DMS79 (cell line): ENCODE measurements around the gene GFI1.
"Not testable (repeated sequence)": the region's sequence is repeated elsewhere in the genome, so short reads cannot be mapped to it uniquely, and the experiment has no call there.

Experiments
- DNase-seq: peaks from one replicate; lab custom pipeline; 2025; lab: John Stamatoyannopoulos, UW

The GFI1 gene

DNA sequence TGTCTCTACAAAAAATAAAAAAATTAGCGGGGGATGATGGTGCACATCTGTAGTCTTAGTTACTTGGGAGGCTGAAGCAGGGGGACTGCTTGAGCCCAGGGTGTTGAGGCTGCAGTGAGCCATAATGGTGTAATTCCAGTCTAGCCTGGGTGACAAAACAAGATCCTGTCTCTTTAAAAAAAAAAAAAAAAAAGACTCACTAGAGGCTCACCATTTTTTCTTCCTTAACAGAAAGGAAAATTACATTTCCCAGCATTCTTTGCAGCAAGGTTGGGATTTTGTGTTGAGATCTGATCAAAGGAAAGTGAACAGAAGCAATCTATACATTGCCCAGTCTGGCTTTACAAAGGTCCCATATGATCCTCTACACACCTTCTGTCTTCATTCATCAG is 21.5 kb downstream of the GFI1 start:
- no peak for DNase-seq

GRCh38 chr1:92464588-92465255 is 22.0 kb downstream of the GFI1 start:
- no peak for DNase-seq

GRCh38 chr1:92461364-92462097 is 25.2 kb downstream of the GFI1 start:
- DNase-seq = no peak

DNA sequence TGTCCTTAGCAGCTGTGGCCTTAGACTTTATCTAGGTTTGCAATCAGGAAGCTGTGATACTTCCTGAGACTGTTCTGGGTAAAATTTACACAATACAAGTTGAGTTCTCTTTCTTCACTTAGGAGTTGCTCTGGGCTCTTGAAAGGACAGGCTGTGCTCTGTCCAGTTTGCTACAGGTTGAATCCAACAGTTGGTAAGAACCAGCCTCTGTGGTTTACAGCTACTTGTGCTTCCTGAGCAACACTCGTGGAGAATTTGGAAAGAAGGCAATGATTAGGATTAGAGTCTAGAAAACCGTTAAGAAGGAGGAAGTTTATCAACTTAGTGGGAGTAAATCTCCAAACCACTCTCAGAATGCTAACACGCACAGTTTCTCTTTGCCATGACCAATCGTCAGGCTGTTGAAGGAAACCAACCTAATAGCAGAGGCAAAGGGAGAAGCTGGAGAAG is 26.8 kb downstream of the GFI1 start:
- no peak for DNase-seq

GRCh38 chr1:92458146-92458545 is 28.6 kb downstream of the GFI1 start:
- no peak for DNase-seq

DNA sequence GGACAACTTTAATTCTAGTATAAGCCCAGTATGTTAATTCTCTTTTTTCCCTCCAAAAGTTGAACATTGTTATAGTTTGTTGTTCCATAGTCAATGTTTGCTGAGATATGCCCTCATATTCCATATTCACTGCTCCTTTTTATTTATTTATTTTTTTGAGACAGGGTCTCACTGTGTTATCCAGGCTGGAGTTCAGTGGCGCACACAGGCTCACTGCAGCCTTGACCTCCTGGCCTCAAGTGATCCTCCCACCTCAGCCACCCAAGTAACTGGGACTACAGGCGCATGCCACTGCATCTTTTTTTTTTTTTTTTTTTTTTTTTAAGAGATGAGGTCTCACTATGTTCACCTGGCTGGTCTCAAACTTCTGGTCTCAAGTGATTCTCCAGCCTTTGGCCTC is 38.7 kb downstream of the GFI1 start:
- no peak for DNase-seq

GRCh38 chr1:92447033-92447681 is 39.6 kb downstream of the GFI1 start:
- DNase-seq = no peak

- no peak for DNase-seq
These were observed 40.2 kb downstream of the GFI1 start for GRCh38 chr1:92446546-92446945.

DNA sequence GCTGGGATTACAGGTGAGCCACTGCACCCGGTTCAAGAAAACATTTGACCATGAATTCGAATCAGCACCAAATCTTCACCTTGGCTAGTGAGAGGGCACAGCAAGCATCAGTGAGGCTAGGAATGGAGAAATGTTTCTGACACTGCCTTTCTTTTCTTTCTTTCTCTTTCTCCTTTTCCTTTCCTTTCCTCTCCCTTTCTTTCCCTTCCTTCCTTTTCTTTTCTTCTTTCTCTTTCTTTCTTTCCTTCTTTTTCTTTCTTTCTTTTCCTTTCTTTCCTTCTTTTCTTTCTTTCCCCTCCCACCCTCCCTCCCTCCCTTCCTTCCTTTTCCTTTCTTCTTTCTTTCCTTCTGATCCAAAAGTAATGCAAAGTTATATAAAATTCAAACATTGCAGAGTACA is 40.9 kb downstream of the GFI1 start:
- no peak for DNase-seq

DNA sequence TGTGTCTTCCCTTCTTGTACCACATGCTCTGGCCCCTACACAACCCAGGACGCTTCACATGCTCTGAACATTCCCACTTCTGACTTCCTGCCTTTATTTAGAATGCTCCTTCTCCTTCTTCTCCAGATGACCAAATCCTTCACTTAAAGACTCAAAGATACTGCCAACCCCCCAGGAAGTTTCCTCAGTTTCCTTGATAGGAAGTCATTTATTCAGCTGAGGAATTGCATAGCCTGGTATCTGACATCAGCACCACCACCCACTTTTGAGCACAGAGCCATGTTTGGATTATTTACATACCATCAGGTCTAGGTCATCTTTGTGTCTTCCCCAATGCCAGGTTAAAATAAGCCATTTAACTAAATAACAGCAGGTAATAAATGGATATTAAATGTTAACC is 42.4 kb downstream of the GFI1 start:
- no peak for DNase-seq

- no peak for DNase-seq
These were observed 42.8 kb downstream of the GFI1 start for GRCh38 chr1:92443893-92444292.

DNA sequence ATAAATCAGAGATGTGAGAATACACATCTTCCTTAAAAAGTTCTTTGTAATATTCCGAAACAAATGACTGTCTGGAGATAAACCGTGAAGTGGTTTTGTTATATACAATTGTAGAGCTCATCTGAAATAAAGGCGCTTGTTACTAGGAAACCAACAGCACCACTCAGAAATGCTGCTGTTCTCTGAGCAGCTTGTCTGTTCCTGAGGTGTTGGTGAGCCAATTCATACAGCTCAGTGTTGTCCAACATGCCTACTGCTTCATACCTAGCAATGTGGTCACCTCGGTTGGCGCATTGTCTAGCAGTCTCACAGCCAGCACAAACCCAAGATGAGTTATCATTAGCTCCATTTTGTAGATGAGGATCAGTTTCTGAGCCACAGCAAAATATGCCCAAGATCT is 44.4 kb downstream of the GFI1 start:
- DNase-seq = no peak

- no peak for DNase-seq
These were observed 44.9 kb downstream of the GFI1 start for GRCh38 chr1:92441697-92442342.

DNA sequence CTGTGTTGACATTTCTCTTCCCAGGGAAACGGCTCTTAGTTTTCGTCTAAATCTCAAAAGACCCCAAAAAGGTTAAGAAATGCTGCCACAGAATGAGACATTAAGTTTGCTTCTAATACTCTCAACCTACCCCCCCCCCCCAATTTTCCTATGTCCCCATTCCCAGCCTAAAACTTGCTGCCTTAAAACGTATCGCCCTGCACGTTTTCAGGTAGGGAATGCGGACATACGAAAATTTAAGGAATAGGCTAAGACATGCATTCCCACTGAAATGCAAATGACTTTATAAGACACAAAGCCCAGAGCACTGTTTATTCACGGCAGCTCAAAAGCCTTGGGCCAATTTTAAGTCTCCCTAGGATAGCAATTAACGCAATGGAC is 45.4 kb downstream of the GFI1 start:
- no peak for DNase-seq

- DNase-seq = no peak
These were observed 47.4 kb downstream of the GFI1 start for GRCh38 chr1:92439291-92439690.

DNA sequence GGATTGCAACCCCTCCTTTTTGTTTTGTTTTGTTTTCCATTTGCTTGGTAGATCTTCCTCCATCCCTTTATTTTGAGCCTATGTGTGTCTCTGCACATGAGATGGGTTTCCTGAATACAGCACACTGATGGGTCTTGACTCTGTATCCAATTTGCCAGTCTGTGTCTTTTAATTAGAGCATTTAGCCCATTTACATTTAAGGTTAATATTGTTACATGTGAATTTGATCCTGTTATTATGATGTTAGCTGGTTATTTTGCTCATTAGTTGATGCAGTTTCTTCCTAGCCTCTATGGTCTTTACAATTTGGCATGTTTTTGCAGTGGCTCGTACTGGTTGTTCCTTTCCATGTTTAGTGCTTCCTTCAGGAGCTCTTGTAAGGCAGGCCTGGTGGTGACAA is 52.2 kb downstream of the GFI1 start:
- DNase-seq = not testable (repeated sequence)

DNA sequence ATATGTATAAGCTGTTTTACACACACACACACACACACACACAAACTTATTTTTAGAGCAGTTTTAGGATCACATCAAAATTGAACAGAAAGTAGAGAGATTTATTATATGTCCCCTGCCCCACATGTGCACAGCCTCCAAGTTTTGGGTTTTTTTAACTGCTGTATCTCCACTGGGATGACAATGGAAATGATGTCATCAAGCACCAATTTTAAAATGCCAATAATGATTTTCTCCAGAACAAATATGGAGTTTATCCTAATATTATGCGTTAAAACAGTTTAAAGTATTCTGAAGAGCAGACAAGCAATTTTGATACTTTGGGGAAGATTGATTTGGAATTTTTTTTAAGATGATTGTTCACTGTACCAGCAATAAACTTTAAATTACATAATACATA is 56.7 kb downstream of the GFI1 start:
- DNase-seq = no peak

- no peak for DNase-seq
These were observed 61.1 kb downstream of the GFI1 start for GRCh38 chr1:92425617-92426016.
